NCI-H524 (cell line): Measurements from ENCODE around the gene HAUS7.

Source experiments
- DNase-seq, 2 experiments: peaks; one replicate each; lab custom pipeline; 2025; lab: John Stamatoyannopoulos, UW

HAUS7 gene

DNA sequence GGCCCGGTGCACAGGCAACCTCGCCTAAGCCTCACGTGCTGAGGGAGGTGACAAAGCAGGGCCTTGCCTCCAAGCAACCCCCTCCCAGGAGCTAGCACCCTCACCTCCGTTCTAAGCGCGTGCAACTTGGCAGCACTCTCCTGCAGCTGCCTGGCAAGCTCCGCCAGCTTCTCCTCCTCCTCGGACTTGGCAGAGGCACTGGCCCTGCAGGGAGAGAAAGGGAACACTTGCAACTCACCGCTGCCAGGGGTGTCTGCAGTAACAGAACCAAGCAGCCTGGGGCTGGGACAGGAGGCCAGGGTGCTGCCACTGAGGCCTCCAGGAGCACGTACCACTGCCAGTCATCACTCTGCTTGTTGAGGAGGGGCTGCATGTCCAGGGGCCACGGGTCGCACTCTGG, 14.2 kb downstream of the HAUS7 start:
- no peak for DNase-seq

DNA sequence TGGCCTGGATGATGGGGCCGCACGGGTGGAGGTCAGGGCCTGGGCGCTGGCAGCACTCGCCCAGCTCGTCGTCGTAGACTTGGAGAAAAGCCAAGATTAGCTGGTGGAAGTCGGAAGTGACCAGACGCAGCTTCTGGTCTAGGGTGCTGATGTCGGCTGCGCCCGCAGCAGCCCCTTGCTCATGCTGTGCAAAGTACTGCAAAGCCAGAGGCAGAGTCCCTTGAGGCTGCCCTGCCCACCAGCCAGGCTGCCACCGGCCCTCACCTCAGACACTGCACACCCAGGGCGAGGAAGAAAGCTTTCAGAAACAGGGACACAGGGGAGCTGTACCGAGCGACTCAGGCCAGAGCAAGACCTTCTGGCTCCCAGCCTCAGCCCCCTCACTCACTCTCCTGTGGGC, 14.8 kb downstream of the HAUS7 start:
- no peak for DNase-seq

DNA sequence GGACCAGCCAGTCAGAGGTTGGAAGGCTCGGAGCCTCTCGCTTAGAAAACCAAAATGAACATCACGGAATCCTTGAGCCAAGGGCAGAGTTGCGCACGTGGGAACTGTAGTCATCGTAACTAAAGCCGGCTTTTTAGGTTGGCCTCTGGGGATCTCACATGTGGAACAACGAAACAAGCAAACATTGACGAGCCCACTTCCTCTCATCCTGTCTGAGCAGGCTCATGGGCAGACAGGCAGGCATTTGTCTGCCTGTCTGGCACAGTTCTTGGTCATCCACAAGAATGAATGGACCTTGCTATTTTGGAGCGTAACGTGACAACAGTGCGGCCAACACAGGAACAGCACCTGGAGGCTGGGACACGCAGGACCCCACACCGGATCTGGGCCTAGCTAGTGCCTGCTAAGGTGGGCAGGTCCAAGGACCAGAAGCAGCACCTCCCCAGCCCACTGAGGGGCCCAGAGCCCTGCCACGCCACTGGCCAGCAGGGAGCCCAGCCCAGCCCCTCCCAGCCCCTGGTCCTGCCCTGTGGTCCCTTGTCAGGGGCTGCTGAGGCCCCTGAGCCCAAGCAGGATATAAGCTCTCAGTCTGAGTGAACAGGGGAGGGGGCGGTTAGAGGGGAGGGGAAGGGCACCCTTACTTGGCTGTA, 15.3 kb downstream of the HAUS7 start:
- DNase-seq = no peak

DNA sequence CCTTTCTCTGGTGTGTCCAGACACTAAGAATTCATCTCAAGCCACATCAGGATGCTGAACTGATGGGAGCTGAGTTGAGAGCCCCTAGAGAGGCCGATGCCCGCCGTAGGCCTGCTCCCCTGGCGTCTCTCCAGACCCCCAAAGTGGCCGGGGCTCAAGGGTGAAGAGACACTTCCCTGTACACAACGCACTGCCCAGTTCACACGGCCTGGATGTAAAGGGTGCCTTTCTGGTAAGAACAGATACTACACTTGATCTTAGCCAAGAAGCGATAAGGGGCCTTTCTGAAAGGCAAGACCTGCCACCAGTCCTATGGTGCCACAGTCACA, 19.5 kb downstream of the HAUS7 start:
- no peak for DNase-seq

DNA sequence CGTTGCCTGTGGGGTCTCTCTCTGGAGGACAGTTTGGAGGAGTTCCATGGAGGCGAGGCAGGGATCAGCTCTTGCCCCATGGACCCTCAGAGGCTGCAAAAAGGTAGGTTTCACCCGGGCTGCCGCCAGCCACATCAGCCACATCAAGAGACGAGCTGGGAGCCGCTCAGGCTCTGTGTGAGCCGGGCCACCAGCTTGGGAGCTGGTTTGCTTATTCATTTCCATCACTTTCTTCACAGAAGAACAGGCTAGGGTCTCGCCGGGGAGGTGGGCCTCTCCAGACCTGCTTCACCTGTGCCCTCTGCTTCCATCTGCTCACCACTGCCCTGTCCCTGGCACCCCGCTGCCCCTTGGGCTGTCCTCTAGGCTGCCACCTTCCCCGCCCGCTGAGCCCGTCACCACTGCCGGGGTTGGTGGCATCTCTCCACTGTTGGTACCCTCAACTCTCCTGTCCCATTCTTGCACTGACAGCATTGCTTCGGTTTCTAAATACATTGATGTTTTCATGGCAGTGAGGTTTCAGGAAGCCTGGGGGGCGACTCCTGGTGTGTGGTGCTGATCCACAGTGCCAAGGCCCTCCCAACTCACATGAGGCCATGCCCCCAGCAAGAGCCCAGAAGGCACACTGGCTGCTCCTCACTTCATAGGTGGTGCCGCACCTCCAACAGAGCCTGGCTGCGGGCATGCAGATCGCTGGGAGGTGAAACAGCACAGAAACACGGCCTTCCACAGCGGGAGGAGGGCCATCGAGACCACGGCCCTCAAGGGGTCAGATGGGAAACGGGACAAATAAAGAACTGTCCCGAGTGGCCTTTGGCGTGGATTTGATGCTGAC, 20.0 kb downstream of the HAUS7 start:
- DNase-seq = no peak

DNA sequence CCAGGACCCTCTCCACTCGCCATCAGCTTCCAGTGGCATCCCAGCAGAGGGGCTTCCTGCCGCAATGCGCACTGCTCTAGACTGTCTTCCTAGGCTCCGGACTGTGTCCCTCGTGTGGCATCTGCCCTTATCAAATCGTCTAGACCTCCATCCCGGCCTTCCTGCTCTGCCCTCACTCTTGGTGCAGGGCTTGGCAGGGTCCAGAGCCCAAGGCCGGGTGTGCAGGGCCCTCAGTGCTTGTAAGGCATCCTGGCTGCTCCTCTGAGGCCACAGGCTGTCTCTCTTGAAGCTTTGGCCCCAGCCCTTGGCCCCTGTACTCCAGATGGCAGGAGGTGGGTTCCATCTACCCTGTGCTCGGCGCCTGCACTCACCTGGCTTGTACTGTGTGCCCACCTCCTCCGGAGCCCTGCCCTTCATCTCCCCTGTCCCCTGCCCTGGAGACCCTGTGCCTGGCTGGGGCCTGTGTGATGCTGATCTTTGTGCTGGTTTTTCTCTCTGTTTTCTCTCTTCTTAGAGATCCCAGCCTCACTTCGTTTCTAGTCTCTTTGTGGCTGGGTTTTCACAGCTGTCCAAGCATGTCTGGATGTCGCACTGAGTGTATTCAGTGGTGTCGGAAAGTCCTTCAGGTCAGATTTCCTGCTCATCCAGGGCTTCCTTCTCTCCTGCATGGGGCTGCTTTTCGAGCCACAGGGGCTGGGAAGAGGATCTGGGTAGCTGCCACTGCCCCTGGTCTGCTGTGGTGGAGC, 20.8 kb downstream of the HAUS7 start:
- no peak for DNase-seq

DNA sequence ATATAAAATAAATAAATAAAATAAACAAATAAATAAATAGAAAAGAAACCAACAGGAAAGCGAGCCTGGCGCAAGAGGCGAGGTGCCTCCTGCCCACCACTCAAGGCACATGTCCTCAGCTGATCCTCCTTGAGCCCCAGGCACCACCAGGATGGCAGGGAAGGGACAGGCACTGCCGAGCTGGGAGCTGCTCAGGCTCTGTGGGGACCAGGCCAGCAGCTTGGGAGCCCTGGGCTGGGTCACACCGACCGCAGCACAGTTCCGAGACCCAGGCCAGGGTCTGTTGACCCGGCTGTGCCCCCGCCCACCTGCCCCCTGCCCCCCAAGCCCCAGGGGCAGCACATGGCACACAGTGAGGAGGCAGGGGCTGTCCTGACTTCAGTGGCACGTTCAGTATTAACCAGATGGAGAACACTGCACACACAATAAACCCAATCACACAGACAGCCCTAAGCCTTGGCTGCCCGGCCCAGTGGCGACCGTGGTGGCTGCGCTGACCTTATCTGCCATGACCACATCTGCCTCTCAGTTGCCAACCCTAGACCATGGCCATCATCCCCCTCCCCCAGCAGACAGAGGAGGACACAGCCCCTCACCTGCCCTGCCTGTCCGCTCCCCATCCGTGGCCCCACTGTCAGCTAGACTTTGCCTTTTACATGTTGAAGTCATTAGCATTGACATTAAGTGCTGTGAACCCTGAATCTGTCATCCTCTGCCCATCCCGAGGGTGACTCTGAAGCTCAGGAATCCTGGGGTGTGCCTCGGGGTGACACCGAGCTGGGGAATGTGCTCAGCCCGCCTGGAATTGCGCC, 21.6 kb downstream of the HAUS7 start:
- DNase-seq = no peak

DNA sequence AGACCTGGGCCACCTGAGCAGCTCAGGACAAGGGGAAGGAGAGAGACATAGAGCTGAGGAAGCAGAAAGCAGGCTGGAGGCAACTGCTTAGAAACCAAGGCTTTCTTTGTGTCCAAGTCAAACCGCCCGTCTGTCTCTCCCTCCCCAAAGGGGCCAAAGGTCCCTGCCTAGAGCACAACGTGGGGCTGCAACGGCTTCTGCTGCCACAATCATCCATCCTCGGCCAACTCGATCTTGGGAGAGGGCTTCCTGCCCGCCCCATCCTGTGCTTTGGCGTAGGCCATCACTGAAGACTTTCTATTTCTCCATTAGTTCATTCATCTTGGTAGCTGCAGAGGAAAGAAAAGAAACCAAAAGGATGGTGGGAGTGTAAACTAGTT, 22.8 kb downstream of the HAUS7 start:
- no peak for DNase-seq

DNA sequence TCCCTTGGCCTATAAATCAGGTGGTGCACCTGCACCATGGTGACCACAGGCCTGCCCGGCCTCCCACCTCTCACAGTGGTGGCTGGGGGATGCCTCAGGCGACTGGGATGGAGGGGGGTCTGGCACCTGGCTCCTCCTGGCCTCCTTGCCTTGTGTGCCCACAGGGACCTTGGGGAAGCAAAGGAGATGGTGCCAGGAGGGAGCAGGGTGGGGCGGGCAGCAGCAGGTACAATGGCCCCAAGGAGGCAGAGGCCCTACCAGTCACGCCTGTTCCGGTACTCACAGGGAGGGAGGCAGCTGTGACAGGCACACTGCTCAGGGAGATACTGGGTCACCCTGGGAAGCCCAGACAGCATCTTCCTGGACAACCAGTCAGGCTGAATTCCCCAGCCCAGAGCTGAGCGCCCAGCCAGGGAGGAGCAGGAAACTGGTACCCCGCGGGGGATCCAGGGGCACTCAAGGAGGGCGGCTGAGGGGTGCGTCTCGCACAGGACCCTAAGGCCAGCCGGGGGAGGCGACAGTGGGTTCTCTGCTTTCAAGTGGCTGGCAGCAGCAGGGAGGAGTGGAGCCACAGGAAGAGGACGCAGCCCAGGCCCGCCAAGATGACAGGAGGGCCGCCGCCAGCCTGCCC, 23.3 kb downstream of the HAUS7 start:
- no peak for DNase-seq

DNA sequence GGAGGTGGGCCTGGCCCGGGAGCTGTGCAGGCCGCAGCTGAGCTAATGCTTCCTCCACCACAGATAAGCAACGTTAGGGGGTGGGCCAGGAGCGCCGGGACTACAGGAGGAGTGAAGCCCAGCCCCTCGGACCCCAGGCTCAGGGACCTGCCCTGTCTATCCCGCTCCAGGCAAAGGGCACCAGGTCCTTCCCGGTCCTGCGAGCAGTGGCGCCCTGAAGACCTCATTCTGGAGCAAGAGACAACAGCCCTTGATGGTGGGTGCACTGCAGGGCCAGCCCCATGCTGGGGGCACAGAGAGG, 23.8 kb downstream of the HAUS7 start:
- DNase-seq = no peak

DNA sequence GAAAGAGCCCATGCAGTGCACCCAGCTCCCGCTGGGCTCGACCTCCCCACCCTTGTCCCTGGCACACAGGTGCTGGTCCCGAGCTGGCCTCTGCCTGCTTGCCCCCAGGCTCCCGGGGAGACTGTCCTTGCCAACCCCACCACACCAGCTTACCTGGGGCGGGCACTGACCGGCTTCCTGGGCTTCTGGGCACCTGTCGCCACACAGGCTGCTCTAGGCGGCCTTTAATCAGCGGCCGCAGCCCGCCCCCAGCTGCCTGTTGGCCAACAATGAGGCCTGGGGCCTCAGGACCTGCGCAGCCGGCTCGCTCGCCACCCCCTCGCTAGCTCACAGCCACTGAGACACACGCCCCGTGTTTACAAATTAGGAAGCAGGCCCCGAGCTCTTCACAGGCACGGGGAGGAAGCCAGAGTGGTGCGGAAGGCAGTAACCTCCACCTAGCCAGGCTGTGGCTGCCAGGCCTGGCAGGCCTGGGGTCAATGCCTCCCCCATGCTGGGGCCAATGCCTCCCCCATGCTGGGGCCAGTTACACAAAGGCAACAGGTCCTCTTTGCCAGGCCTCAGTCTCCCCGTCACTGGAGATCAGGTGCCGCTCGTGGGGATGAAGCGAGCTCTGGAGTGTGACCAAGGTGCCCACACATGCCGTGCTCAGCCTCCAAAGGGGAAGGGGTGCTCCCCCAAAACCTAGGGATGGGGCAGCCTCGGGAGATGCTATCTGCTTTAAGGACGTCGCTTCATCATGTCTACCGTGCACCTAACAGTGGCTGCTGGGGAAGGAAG, 24.3 kb downstream of the HAUS7 start, which contains the start of gene TREX2:
Gene TREX2 (minus strand): TSS at position 201 of the 780 bp plus-strand sequence. CDS start 626 bp downstream, outside the sequence.
- no peak for DNase-seq

DNA sequence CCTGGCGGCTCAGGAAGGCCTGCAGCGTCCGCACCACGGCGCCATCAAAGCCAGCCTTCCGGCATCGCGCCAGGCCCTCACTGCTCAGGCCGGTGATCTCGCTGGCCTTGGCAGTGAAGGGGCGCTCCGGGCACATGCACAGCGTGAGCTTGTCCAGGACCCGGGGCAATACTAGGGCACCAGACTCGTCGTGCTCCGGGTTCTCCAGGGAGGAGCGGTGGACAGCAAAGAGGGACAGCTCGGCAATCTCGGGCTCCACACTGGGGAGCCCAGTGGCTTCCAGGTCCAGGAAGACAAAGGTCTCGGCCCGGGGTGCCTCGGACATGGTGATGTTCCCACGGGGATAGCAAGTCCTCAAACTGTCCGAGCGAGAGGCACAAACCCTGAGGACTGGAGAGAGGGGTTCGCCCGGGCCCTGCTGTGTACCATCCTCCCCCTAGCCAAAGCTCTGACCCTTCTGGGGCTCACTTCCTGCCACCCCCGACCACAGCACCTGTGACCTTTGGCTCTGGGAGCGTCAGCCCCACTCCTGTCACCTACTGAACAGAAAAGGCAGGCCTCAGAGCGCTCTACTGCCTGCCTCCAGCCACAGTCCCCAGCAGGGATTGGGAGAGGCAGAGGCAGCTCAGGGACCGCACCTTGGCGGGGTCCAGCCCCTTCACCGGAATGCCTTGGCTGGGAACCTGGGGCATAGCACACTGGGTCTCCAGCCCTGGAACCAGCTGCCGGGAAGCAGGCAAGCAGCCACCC, 25.1 kb downstream of the HAUS7 start:
- DNase-seq = no peak

DNA sequence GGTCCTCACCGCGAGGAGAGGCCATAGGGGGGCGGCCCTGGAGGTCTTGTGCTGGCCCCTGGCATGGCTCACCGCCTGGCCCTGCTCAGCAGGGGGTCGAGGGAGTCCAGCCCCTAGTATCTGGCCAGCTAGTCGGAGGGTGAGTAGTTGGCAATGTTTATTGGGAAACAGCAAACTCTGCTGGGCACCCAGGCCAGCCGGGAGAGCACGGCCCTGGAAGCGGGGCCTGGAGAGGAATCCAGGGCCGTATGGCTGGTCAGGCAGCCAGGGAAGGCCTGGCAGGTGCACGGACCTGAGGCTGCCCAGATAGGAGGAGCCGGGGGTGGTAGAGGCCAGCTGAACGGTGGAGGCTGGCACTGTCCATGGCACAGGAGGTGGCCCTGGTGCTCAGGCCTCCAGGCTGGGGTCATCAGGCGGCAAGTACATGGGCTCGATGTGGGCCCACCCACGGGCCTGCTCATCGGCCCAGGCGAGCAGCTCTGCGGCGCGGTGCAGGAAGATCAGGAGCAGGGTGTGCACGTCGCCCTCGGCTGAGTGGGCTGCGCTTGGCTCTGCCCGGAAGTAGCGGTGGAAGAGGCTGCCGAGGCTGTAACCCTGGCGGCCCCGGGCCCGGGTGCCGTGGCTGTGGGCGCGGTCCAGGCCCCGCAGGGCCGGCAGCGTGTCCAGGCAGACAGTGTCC, 25.9 kb downstream of the HAUS7 start:
- no peak for DNase-seq

DNA sequence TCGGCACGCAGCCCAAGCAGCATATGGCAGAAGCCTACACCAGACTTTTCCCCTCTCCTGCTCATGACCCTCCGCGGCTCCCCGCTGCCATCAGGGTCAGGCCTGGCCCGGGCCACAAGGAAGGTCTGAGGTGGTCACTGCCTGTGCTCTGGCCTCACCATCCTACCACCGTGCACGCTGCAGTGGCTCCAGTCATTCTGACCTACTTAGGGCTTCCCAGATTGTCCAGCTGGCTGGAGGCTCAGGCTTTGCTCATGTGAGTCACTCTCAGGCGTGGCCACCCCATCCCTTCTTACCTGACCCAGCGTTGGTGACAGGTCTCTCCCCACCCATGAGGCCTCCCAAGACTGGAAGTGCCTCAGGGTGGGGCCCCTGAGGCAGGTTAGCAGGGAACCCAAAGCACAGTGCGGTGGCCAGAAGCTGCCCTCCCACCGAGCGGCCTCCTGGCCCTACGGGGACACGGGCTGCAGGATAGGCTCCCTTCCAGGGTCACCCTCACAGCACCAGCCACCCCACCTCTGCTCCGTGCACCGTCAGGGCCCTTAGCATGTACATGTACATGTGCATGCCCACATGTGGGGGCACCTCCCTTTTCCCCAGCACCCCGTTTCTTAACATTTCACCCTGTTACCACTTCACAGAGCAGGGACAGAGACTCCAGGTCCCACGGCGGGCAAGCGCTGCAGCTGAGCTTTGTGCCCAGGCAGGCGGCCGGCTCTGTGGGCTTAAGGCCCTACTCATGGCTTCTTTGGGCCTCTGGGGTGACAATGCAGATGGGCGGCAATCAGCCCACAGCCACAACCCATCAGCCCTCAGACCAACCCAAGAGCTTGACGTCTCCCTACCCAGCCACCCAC, 26.7 kb downstream of the HAUS7 start:
- peak; percentile 7 to 27 for DNase-seq

DNA sequence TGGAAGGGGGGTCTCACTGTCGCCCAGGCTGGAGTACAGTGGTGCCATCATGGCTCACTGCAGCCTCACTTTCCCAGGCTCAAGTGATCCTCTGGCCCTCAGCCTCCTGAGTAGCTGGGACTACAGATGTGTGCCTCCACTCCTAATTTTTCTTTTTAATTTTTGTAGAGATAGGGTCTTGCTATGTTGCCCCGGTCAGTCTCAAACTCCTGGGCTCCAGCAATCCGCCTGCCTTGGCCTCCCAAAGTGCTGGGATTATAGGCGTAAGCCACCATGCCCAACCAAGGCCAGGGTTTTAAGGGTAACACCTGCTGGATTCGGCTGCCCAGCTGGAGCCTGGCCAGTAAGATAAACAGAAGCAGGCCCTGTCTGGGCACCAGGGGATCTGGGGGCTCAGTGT, 27.9 kb downstream of the HAUS7 start:
- DNase-seq = no peak

DNA sequence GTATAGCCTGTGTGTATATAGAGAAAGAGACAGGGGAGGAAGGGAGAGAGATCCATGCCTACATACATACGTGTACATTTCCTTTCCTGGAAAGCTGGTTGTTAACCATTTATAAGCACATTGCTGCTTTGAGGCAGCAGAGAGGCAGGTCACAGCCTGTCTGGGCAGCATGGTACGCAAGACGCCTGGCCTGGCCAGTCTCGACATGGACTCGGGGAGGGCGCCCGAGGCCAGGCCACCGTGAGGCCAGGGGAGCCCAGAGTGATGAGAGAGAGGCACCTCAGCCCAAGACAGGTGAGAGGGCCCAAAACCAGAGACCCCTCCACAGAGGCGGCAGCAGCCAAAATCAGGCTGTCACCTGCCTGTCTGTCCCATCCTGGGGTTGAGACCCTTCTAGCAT, 28.4 kb downstream of the HAUS7 start:
- DNase-seq = no peak

DNA sequence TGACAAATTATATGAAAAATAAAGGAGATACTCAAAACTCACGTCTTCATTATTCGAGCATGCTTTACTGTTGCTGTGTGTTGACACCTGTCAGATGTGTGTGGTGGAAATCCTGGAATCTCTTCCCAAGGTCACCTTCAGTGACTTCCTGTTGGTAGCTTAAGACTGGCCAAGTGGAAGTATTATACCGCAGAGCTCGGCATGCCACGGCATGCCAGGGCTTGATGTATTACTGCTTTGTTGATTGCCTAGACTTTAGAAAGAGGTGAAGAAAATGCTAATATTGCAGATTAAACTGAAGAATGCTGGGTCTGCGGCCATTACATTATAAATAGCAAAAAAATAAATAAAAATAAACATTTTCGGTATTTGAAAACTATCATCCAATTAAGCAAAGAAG, 29.1 kb downstream of the HAUS7 start:
- no peak for DNase-seq

DNA sequence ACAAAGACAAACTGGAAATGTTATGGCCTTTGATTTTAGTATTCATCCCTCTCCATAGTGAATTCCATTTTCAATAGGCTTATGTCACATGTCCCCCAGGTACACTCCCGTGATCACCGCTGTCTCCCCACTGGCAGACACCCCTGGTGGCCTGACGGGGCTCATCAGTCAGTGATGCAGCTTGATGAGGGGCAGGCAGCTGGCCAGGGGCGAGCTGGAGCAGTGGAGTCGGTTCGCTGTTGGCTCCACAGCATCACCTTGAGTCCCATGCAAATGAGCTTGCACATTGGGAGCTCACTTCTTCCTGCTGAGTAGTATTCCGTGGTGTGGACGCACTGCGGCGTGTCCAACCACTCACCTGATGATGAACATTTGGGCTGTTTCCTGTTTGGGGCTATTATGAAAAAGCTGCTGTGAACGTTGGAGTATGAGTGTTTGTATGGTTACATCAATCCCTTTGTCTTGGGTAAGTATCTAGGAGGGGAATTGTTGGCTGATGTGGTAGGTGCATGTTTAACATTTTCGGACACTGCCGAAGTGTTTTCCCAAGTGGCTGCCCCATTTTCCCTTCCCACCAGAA, 29.7 kb downstream of the HAUS7 start:
- peak in 1 of 2 experiments; percentile 28 for DNase-seq
